ENCODE results near the gene PCDHB11. TPM values are rescaled to one million over a fixed set of nuclear protein-coding genes. Genes with fewer than 3 reads are reported as not detected.
"Not testable (repeated sequence)": the region's sequence is repeated elsewhere in the genome, so short reads cannot be mapped to it uniquely, and the experiment has no call there.

PCDHB11 gene
- total RNA-seq: 0.17 and 1.6 TPM in 2 replicates

- DNase-seq (ENCODE audit: low read depth): no peak
Measured at GRCh38 chr5:141199359-141200235, at the start of gene PCDHB11. PCDHB11 (plus strand) TSS chr5:141199627; CDS start chr5:141199775, 148 bp downstream.

DNA sequence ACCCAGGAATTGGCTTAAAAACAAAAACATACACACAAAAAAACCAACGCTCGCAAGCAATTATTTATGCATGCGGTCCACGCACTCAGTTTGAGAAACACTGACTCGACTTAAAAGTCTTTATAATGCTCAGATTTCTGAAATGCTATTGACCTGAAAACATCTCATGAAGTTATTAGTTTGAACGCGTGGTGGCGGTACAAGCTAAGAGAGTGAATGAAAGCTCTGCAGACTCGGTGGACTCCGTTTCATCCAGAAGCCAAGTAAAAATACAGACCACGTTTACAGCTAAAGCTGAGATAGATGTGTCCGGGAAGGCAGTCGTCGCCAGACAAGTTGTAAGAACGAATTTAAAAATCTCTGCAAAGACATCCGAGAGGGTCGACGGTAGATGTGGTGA, 49.6 kb upstream of the PCDHB11 start, which contains the start of gene PCDHB6:
Gene PCDHB6 (plus strand): TSS at position 246 of the 400 bp plus-strand sequence. CDS start 201 bp downstream, outside the sequence.
- DNase-seq (ENCODE audit: low read depth): no peak

GRCh38 chr5:141150224-141150992, 49.0 kb upstream of the PCDHB11 start:
- DNase-seq (ENCODE audit: low read depth): no peak

- DNase-seq (ENCODE audit: low read depth): no peak
Measured at GRCh38 chr5:141150993-141151325, 48.5 kb upstream of the PCDHB11 start.

GRCh38 chr5:141151632-141152031, 47.8 kb upstream of the PCDHB11 start:
- not testable (repeated sequence) for DNase-seq (ENCODE audit: low read depth)

GRCh38 chr5:141152096-141152495, 47.3 kb upstream of the PCDHB11 start:
- DNase-seq (ENCODE audit: low read depth): not testable (repeated sequence)

- no peak for DNase-seq (ENCODE audit: low read depth)
Measured at GRCh38 chr5:141155540-141156374, 43.7 kb upstream of the PCDHB11 start.

- DNase-seq (ENCODE audit: low read depth): not testable (repeated sequence)
Measured at GRCh38 chr5:141157356-141157755, 42.1 kb upstream of the PCDHB11 start.

DNA sequence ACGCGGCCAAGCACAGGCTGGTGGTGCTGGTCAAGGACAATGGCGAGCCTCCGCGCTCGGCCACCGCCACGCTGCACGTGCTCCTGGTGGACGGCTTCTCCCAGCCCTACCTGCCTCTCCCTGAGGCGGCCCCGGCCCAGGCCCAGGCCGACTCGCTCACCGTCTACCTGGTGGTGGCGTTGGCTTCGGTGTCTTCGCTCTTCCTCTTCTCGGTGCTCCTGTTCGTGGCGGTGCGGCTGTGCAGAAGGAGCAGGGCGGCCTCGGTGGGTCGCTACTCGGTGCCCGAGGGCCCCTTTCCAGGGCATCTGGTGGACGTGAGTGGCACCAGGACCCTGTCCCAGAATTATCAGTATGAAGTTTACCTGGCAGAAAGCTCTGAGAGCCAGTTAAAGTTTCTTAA, 41.5 kb upstream of the PCDHB11 start:
- not testable (repeated sequence) for DNase-seq (ENCODE audit: low read depth)

GRCh38 chr5:141172381-141173204, 26.8 kb upstream of the PCDHB11 start, which contains the start of gene PCDHB7:
PCDHB7 (plus strand) TSS chr5:141172644; CDS start chr5:141172836, 192 bp downstream.
- no peak for DNase-seq (ENCODE audit: low read depth)

- DNase-seq (ENCODE audit: low read depth): not testable (repeated sequence)
Measured at GRCh38 chr5:141174291-141175104, 24.9 kb upstream of the PCDHB11 start.

GRCh38 chr5:141175933-141176332, 23.5 kb upstream of the PCDHB11 start:
- no peak for DNase-seq (ENCODE audit: low read depth)

- DNase-seq (ENCODE audit: low read depth): not testable (repeated sequence)
Measured at GRCh38 chr5:141177577-141178191, 21.7 kb upstream of the PCDHB11 start, which contains the start of gene PCDHB8. PCDHB8 (plus strand) TSS chr5:141177790; CDS start chr5:141178035, 245 bp downstream.

- not testable (repeated sequence) for DNase-seq (ENCODE audit: low read depth)
Measured at GRCh38 chr5:141179371-141179770, 20.1 kb upstream of the PCDHB11 start.

DNA sequence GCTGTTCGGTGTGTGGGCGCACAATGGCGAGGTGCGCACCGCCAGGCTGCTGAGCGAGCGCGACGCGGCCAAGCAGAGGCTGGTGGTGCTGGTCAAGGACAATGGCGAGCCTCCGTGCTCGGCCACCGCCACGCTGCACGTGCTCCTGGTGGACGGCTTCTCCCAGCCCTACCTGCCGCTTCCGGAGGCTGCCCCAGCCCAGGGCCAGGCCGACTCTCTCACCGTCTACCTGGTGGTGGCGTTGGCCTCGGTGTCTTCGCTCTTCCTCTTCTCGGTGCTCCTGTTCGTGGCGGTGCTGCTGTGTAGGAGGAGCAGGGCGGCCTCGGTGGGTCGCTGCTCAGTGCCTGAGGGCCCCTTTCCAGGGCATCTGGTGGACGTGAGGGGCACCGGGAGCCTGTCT, 19.6 kb upstream of the PCDHB11 start:
- DNase-seq (ENCODE audit: low read depth): not testable (repeated sequence)

GRCh38 chr5:141180313-141180712, 19.1 kb upstream of the PCDHB11 start:
- no peak for DNase-seq (ENCODE audit: low read depth)

DNA sequence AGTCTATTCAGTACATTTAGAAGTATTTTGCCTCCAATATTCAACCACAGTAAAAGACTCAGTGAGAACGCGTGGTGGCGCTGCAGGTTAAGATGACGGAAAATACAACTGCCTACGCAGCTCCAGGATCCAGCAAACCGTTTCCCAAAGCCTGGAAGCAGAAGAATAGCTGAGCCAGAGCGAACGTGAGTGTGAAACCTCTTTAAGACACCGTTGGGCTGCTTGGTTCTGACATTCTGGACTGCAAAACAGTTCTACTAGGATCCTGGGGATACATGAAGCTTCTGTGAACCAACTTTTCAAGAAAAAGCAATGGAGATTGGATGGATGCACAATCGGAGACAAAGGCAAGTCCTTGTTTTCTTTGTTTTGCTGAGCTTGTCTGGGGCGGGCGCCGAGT, 17.2 kb upstream of the PCDHB11 start, which contains the start of gene PCDHB16:
Gene PCDHB16 (plus strand): TSS at position 140 of the 400 bp plus-strand sequence. CDS start 173 bp downstream, at position 313.
- DNase-seq (ENCODE audit: low read depth): no peak

DNA sequence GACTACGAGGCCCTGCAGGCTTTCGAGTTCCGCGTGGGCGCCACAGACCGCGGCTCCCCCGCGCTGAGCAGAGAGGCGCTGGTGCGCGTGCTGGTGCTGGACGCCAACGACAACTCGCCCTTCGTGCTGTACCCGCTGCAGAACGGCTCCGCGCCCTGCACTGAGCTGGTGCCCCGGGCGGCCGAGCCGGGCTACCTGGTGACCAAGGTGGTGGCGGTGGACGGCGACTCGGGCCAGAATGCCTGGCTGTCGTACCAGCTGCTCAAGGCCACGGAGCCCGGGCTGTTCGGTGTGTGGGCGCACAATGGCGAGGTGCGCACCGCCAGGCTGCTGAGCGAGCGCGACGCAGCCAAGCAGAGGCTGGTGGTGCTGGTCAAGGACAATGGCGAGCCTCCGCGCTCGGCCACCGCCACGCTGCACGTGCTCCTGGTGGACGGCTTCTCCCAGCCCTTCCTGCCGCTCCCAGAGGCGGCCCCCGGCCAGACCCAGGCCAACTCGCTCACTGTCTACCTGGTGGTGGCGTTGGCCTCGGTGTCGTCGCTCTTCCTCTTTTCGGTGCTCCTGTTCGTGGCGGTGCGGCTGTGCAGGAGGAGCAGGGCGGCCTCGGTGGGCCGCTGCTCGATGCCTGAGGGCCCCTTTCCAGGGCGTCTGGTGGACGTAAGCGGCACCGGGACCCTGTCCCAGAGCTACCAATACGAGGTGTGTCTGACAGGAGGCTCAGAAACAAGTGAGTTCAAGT, 15.1 kb upstream of the PCDHB11 start:
- DNase-seq (ENCODE audit: low read depth): not testable (repeated sequence)

All from renal cortical epithelial cell (primary cell).